Neural crest cell (in vitro differentiated cells): ENCODE data around the gene COLEC11. TPM values are rescaled to one million over a fixed set of nuclear protein-coding genes. Genes with fewer than 3 reads are reported as not detected.
A peak's percentile ranks its signal among the peaks of the same experiment; 100 is the strongest.
"Not testable (repeated sequence)": the region's sequence is repeated elsewhere in the genome, so short reads cannot be mapped to it uniquely, and the experiment has no call there.

ENCODE experiments used
- DNase-seq: peaks from one replicate; pipeline ENCODE4 v3.0.0; 2021; ENCODE audit warnings: low read depth, mixed read lengths, low spot score
- H3K27ac Mint-ChIP-seq: one replicate; pipeline ENCODE4 v1.8.0; 2021; ENCODE audit warnings: mild to moderate bottlenecking, mixed read lengths; ENCODE audit not compliant: unreplicated experiment
- H3K27me3 Mint-ChIP-seq: 2 replicates; pipeline ENCODE4 v1.8.0; 2021; ENCODE audit warnings: low read depth, mild to moderate bottlenecking, mixed read lengths
- H3K36me3 Mint-ChIP-seq: 2 replicates; pipeline ENCODE4 v1.8.0; 2021; ENCODE audit warnings: low read depth, mild to moderate bottlenecking, mixed read lengths
- H3K4me1 Mint-ChIP-seq: 2 replicates; pipeline ENCODE4 v1.8.0; 2021; ENCODE audit warnings: mixed read lengths
- H3K4me3 Mint-ChIP-seq: one replicate; pipeline ENCODE4 v1.8.0; 2021; ENCODE audit warnings: mild to moderate bottlenecking, mixed read lengths
- H3K9me3 Mint-ChIP-seq: 2 replicates; pipeline ENCODE4 v1.8.0; 2021; ENCODE audit warnings: mixed read lengths
- CTCF ChIP-seq: fragments of 200-600 bp; sonication (generic); conservative IDR thresholded peaks from 2 replicates; pipeline ENCODE4 v1.5.0; 2021; ENCODE audit warnings: antibody characterized with exemption, mild to moderate bottlenecking
- total RNA-seq: library from RNA; stranded (reverse); gene quantifications from 2 replicates; pipeline ENCODE4 v1.2.1, GENCODE V29; 2021

COLEC11 gene
- total RNA-seq, 1 donor from 2014 or later, result not detected

GRCh38 chr2:3604991-3605961 lies 10.4 kb downstream of the COLEC11 start:
- Mint-ChIP-seq H3K4me1 (peaks cover 6% of the 10 kb centered on the region), H3K27ac (peak overlapping the region; percentile 75), H3K36me3 (no peaks in the 10 kb centered on the region), H3K9me3 (no peaks in the 10 kb centered on the region), H3K4me3 (no peak overlapping the region), H3K27me3 (no peaks in the 10 kb centered on the region)
- TF ChIP-seq CTCF, result no peak
- no peak for DNase-seq

- Mint-ChIP-seq H3K36me3 (no peaks in the 10 kb centered on the region), H3K4me3 (no peak overlapping the region), H3K4me1 (peaks cover 12% of the 10 kb centered on the region), H3K9me3 (no peaks in the 10 kb centered on the region), H3K27ac (peak overlapping the region; percentile 86), H3K27me3 (no peaks in the 10 kb centered on the region)
- DNase-seq, result no peak
- TF ChIP-seq CTCF, result no peak
Measured at GRCh38 chr2:3606028-3606369, 11.1 kb downstream of the COLEC11 start.

- peaks cover 18% of the 10 kb centered on the region for H3K4me1 Mint-ChIP-seq
- no peak overlapping the region for H3K27ac Mint-ChIP-seq
- no peaks in the 10 kb centered on the region for H3K36me3 Mint-ChIP-seq
- no peak overlapping the region for H3K4me3 Mint-ChIP-seq
- no peaks in the 10 kb centered on the region for H3K9me3 Mint-ChIP-seq
- DNase-seq, result no peak
- no peaks in the 10 kb centered on the region for H3K27me3 Mint-ChIP-seq
- TF ChIP-seq CTCF, result no peak
Measured at GRCh38 chr2:3606370-3607201, 11.7 kb downstream of the COLEC11 start.

- Mint-ChIP-seq H3K4me1 (peaks cover 18% of the 10 kb centered on the region), H3K36me3 (peaks cover 3% of the 10 kb centered on the region), H3K27me3 (no peaks in the 10 kb centered on the region), H3K27ac (no peak overlapping the region), H3K4me3 (no peak overlapping the region), H3K9me3 (peaks cover 2% of the 10 kb centered on the region)
- no peak for DNase-seq
- TF ChIP-seq CTCF, result no peak
Measured at GRCh38 chr2:3608373-3609278, 13.7 kb downstream of the COLEC11 start.

GRCh38 chr2:3609279-3609673 lies 14.4 kb downstream of the COLEC11 start:
- not testable (repeated sequence) for H3K27me3 Mint-ChIP-seq, DNase-seq, H3K9me3 Mint-ChIP-seq, H3K27ac Mint-ChIP-seq, H3K36me3 Mint-ChIP-seq, H3K4me3 Mint-ChIP-seq
- H3K4me1 Mint-ChIP-seq, result peaks cover 18% of the 10 kb centered on the region
